ENCODE measurements around the gene TGFBR3.

The TGFBR3 gene

GRCh38 chr1:91757763-91758460 is 128.0 kb downstream of the TGFBR3 start:
- Mint-ChIP-seq H3K27ac (no peak overlapping the region), H3K4me1 (peaks cover 14% of the 10 kb centered on the region), H3K27me3 (ENCODE audit: low read depth, poor library complexity) (peaks cover 3% of the 10 kb centered on the region), H3K4me3 (no peak overlapping the region), H3K36me3 (ENCODE audit: low read depth) (no peaks in the 10 kb centered on the region), H3K9me3 (no peaks in the 10 kb centered on the region)
- DNase-seq, result no peak
- TF ChIP-seq CTCF (IDR thresholded peaks at IDR 0.05), result no peak

GRCh38 chr1:91755702-91756287 is 130.2 kb downstream of the TGFBR3 start:
- Mint-ChIP-seq H3K4me1 (peaks cover 6% of the 10 kb centered on the region), H3K27me3 (ENCODE audit: low read depth, poor library complexity) (peaks cover 3% of the 10 kb centered on the region), H3K27ac (no peak overlapping the region), H3K9me3 (no peaks in the 10 kb centered on the region), H3K36me3 (ENCODE audit: low read depth) (no peaks in the 10 kb centered on the region), H3K4me3 (no peak overlapping the region)
- no peak for TF ChIP-seq CTCF (IDR thresholded peaks at IDR 0.05)
- DNase-seq, result no peak

GRCh38 chr1:91754816-91755580 is 131.0 kb downstream of the TGFBR3 start:
- H3K4me1 Mint-ChIP-seq, result peaks cover 3% of the 10 kb centered on the region
- no peak for DNase-seq
- H3K27ac Mint-ChIP-seq, result no peak overlapping the region
- H3K9me3 Mint-ChIP-seq, result peaks cover 4% of the 10 kb centered on the region
- no peak for TF ChIP-seq CTCF (IDR thresholded peaks at IDR 0.05)
- no peak overlapping the region for H3K4me3 Mint-ChIP-seq
- peaks cover 4% of the 10 kb centered on the region for H3K36me3 Mint-ChIP-seq (ENCODE audit: low read depth)
- peaks cover 3% of the 10 kb centered on the region for H3K27me3 Mint-ChIP-seq (ENCODE audit: low read depth, poor library complexity)

- Mint-ChIP-seq H3K27me3 (ENCODE audit: low read depth, poor library complexity) (peaks cover 3% of the 10 kb centered on the region), H3K4me1 (peaks cover 9% of the 10 kb centered on the region), H3K9me3 (peaks cover 4% of the 10 kb centered on the region), H3K36me3 (ENCODE audit: low read depth) (peaks cover 8% of the 10 kb centered on the region), H3K4me3 (no peak overlapping the region), H3K27ac (no peak overlapping the region)
- no peak for TF ChIP-seq CTCF (IDR thresholded peaks at IDR 0.05)
- no peak for DNase-seq
Observed at GRCh38 chr1:91754348-91754747, 131.6 kb downstream of the TGFBR3 start.

- TF ChIP-seq CTCF (IDR thresholded peaks at IDR 0.05), result no peak
- Mint-ChIP-seq H3K4me3 (no peak overlapping the region), H3K9me3 (peaks cover 4% of the 10 kb centered on the region), H3K36me3 (ENCODE audit: low read depth) (peaks cover 8% of the 10 kb centered on the region), H3K27ac (no peak overlapping the region), H3K4me1 (peaks cover 10% of the 10 kb centered on the region), H3K27me3 (ENCODE audit: low read depth, poor library complexity) (no peaks in the 10 kb centered on the region)
- no peak for DNase-seq
Observed at GRCh38 chr1:91753878-91754277, 132.1 kb downstream of the TGFBR3 start.
